ENCODE measurements around the gene MARVELD3.

DNA sequence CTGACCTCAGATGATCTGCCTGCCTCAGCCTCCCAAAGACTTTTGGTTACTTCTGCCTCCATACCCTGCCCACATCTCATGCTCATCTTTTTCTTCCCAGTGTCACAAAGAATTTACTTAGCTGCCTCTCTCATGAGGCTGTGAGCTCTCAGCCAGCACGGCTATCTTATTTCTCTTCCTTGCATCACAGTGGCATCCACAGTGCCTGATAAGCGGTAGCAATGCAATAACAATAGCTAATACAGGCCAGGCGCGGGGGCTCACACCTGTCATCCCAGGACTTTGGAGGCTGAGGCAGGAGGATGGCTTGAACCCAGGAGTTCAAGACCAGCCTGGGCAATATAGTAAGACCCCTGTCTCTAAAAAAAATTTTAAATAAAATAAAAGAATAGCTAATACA lies 15.5 kb upstream of the MARVELD3 start:
- no peak for TF ChIP-seq CTCF (IDR thresholded peaks at IDR 0.05)
- TF ChIP-seq POLR2A (IDR thresholded peaks at IDR 0.05) = no peak

All from esophagus squamous epithelium (tissue), 4 donors.